ENCODE data around the gene RTN4RL2. TPM values are rescaled to one million over a fixed set of nuclear protein-coding genes. Genes with fewer than 3 reads are reported as not detected.

Gene RTN4RL2
- total RNA-seq, 2 donors from 2014 or later, result 0.22 to 0.82 TPM

DNA sequence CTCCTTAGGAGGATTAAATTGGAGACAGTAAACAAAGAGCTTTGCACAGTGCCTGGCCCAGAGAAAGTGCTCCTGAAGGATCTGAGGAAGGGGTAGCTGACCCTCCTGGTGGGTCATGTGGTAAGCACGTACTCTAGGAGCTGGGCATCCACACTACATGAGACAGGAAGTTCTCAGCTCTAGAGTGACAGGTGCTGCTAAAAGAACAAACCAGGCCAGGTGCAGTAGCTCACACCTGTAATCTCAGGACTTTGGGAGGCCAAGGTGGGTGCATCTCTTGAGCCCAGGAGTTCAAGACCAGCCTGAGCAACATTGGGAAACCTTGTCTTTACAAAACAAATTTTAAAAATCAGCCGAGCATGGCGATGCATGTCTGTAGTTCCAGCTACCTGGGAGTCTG, 42.0 kb downstream of the RTN4RL2 start:
- Mint-ChIP-seq H3K4me1 (peaks cover 7% of the 10 kb centered on the region), H3K4me3 (no peak overlapping the region), H3K27ac (no peak overlapping the region), H3K9me3 (no peaks in the 10 kb centered on the region), H3K27me3 (no peaks in the 10 kb centered on the region), H3K36me3 (ENCODE audit: low read depth) (peaks cover 12% of the 10 kb centered on the region)
- no peak for ATAC-seq (replicated peaks)

DNA sequence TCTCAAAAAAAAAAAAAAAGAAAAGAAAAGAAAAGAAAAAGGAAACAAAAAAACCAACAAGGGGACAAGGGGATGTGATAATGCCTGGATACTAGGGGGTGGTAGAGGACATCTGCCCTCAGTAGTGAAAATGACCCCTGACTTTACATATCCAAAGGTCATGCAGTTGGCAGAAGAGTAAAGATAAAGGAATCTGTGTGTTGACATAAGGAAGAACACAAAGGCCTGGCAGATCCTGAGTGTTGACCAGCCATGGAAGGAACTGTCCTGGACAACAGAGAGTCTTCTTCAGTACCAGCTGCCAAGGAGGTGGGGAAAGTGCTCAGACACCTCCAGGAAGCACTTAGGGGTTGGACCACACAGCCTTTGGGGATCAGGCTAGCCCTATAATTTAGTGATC, 42.5 kb downstream of the RTN4RL2 start:
- no peaks in the 10 kb centered on the region for H3K27me3 Mint-ChIP-seq
- no peaks in the 10 kb centered on the region for H3K9me3 Mint-ChIP-seq
- no peak overlapping the region for H3K4me3 Mint-ChIP-seq
- peaks cover 9% of the 10 kb centered on the region for H3K36me3 Mint-ChIP-seq (ENCODE audit: low read depth)
- no peak for ATAC-seq (replicated peaks)
- peaks cover 7% of the 10 kb centered on the region for H3K4me1 Mint-ChIP-seq
- H3K27ac Mint-ChIP-seq, result no peak overlapping the region

DNA sequence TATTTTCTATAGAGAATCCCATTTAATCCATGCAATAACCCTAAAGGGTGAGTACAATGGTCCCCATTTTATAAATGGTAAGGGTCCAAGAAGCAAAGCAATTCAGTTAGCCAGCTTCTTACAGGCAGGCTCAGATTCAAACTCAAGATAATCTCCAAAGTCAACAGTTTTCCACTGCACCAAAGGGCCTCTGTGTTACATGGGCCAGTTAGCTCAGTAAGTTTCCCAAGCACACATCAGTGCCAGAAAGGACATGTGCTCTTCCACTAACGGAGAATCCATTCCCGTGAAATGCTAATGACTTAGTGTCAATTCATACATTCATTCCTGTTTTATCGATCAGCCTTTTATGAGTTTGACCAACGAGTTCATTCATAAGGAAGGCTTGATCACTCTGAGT, 44.2 kb downstream of the RTN4RL2 start:
- no peak overlapping the region for H3K4me3 Mint-ChIP-seq
- ATAC-seq (replicated peaks), result no peak
- peaks cover 9% of the 10 kb centered on the region for H3K36me3 Mint-ChIP-seq (ENCODE audit: low read depth)
- H3K4me1 Mint-ChIP-seq, result peaks cover 7% of the 10 kb centered on the region
- no peaks in the 10 kb centered on the region for H3K27me3 Mint-ChIP-seq
- no peak overlapping the region for H3K27ac Mint-ChIP-seq
- no peaks in the 10 kb centered on the region for H3K9me3 Mint-ChIP-seq

DNA sequence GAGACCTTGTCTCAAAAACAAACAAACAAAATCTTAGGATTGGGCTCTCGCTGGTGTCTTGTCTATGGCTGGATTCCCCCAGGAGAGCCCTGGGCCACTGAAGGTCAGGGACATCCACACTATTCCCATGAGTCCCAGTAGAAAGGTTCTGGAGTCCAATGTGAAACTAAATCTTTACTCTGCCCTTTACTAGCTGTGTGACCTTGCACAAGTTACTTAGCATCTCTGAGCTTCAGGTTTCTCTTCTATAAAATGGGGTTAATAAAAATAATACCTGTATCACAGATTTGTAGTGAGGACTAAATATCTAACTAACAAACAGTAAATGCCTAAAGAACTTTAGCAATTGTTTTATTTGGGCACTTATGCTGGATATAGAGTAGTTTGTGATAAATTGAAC, 46.2 kb downstream of the RTN4RL2 start:
- no peak overlapping the region for H3K4me3 Mint-ChIP-seq
- no peaks in the 10 kb centered on the region for H3K4me1 Mint-ChIP-seq
- H3K36me3 Mint-ChIP-seq (ENCODE audit: low read depth), result no peaks in the 10 kb centered on the region
- no peaks in the 10 kb centered on the region for H3K9me3 Mint-ChIP-seq
- ATAC-seq (replicated peaks), result no peak
- H3K27ac Mint-ChIP-seq, result no peak overlapping the region
- H3K27me3 Mint-ChIP-seq, result no peaks in the 10 kb centered on the region

DNA sequence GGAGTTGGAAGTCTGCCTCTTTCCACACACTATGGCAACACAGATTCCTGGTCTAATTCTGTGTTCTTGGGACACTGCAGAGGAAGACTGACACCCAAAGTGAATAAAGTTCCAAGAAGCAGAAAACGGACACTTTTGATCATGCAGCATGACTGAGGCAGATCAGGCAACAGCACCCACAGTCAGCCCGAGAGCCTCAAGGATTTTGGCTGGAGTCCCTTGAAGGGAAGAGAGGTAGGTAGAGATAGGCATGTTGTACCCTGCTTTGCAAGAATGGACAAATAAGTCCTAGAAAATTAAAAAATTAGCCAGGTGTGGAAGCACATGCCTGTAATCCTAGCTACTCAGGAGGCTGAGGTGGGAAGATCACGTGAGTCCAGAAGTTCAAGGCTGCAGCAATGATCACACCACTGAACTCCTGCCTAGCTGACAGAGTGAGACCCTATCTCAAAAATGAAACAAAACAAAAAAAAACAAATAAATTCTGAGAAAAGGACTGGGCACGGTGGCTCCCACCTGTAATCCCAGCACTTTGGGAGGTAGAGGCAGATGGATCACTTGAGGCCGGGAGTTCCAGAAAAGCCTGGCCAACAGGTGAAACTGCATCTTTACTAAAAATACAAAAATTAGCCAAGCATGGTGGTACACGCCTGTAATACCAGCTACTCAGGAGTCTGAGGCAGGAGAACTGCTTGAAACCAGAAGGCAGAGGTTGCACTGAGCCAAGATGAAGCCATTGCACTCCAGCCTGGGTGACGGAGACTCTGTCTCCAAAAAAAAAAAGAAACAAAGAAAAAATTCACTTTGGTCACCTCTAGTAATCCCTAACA, 48.2 kb downstream of the RTN4RL2 start:
- Mint-ChIP-seq H3K9me3 (no peaks in the 10 kb centered on the region), H3K27me3 (no peaks in the 10 kb centered on the region), H3K36me3 (ENCODE audit: low read depth) (no peaks in the 10 kb centered on the region), H3K4me3 (no peak overlapping the region), H3K27ac (no peak overlapping the region), H3K4me1 (no peaks in the 10 kb centered on the region)
- ATAC-seq (replicated peaks), result no peak

DNA sequence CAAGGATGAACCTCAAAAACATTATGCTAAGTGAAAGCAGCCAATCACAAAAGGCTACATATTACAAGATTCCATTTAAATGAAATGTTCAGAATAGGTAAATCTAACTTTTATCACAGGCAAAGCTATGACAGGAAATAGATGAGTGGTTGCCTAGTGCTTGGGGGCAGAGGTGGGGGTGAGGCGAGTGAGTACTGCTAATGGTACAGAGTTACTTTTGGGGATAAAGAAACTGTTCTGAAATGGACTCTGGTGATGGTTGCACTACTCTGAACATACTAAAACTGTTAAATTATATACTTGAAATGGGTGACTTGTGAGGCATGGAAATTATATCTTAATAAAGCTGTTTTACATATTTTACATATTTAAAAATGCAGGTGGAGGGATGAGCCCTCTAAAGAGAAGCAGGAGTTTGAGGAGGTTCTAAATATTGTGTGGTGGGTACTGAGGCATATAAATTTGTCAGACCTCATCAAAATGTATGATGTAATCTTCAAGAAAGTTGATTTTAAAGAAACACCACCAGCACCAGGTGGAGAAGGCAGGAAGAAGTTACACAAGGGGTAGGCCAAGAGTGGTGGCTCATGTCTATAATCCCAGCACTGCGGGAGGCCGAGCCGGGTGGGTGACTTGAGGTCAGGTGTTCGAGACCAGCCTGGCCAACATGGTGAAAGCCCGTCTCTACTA, 51.6 kb downstream of the RTN4RL2 start:
- no peaks in the 10 kb centered on the region for H3K36me3 Mint-ChIP-seq (ENCODE audit: low read depth)
- H3K4me1 Mint-ChIP-seq, result no peaks in the 10 kb centered on the region
- no peak overlapping the region for H3K4me3 Mint-ChIP-seq
- ATAC-seq (replicated peaks), result no peak
- H3K27me3 Mint-ChIP-seq, result no peaks in the 10 kb centered on the region
- no peaks in the 10 kb centered on the region for H3K9me3 Mint-ChIP-seq
- H3K27ac Mint-ChIP-seq, result peak overlapping the region; percentile 69

DNA sequence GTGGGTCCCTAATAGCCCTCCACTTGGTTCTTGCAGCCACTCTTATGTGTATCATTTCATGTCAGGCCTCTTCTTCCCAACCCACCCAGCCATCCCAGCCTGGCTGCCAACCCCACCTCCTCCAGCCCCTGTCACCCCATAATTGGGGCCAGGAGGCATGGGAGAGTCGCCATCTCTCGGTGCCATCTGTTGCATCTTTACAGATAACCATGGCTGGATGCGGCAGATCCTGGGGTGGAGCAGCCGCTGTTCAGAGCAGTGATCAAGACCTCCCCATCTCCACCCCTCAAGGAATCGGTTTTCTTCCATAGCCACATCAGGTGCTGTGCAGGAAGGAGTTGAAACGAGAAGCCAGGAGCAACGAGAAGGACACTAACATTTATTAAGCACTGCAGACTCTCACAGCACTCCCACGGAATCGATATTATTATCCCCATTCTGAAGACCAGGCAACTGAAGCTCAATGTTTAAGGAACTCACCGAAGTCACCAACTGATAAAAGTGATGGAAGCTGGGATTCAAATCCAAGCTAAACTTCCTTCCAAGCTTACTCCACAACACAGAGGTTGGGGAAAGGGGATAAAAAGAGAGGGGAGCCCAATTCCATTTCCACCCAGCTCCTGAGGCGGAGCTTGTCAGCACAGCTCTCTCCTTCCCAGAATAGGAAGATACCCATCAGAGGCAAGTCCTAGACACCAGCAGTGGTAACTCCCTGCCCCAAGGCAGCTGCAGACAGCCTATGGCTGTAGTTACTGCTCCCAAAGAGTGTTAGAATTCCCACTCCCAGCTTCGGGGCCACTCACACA, 52.5 kb downstream of the RTN4RL2 start:
- H3K36me3 Mint-ChIP-seq (ENCODE audit: low read depth), result no peaks in the 10 kb centered on the region
- ATAC-seq (replicated peaks), result no peak
- H3K4me1 Mint-ChIP-seq, result no peaks in the 10 kb centered on the region
- H3K27me3 Mint-ChIP-seq, result no peaks in the 10 kb centered on the region
- no peak overlapping the region for H3K27ac Mint-ChIP-seq
- no peaks in the 10 kb centered on the region for H3K9me3 Mint-ChIP-seq
- peak overlapping the region; percentile 96 for H3K4me3 Mint-ChIP-seq

DNA sequence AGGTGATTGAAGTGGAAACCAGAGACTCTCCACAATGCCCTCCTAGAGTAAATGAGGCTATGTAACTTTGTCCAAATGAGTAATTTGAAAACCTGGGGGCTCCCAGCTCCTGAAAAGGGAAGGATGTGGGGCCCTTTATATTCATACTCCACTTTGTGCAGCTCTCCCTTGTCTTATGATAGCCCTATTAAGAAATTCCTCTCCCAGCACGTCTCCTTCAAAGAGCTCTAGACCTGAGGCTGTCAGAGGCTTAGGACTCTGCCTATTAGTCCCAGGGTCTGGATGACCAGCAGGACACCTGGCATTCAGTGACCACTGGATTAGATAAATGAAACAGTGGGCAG, 53.1 kb downstream of the RTN4RL2 start:
- no peaks in the 10 kb centered on the region for H3K9me3 Mint-ChIP-seq
- H3K4me1 Mint-ChIP-seq, result no peaks in the 10 kb centered on the region
- no peak overlapping the region for H3K27ac Mint-ChIP-seq
- no peaks in the 10 kb centered on the region for H3K36me3 Mint-ChIP-seq (ENCODE audit: low read depth)
- peak overlapping the region; percentile 96 for H3K4me3 Mint-ChIP-seq
- H3K27me3 Mint-ChIP-seq, result no peaks in the 10 kb centered on the region
- ATAC-seq (replicated peaks), result no peak

DNA sequence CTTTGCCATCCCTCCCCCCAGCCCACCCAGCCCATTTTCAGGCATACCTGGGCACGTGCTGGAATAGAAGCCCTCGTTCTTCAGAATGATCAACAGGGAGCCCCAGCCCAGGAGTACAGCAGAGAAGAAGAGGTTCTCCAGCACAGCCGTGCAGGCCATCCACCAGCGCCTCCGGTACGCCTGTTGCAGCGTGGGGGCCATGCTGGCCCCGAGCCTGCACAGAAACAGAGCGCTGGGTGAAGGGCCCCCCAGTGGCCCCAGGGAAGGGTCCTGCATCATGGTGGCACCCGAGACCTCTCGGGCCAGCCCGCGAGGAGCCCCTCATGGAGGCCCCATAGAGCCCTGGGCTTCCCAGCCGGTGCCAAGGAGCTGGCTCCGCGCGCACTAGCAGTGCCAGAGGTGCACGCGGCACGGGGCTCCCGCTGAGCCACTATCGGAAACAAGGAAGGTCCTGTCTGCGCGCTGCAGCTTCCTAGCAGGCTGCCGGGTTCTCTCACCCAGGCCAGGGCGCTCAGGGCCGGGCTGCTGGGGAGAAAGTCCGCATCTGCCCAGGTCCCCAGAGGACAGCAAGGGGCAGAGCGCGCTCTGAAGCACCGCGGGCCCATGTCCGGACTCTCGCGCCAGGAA, 53.7 kb downstream of the RTN4RL2 start:
- Mint-ChIP-seq H3K4me3 (peak overlapping the region; percentile 96), H3K27me3 (no peaks in the 10 kb centered on the region), H3K9me3 (no peaks in the 10 kb centered on the region), H3K4me1 (no peaks in the 10 kb centered on the region), H3K36me3 (ENCODE audit: low read depth) (no peaks in the 10 kb centered on the region), H3K27ac (no peak overlapping the region)
- peak; percentile 42 for ATAC-seq (replicated peaks)

DNA sequence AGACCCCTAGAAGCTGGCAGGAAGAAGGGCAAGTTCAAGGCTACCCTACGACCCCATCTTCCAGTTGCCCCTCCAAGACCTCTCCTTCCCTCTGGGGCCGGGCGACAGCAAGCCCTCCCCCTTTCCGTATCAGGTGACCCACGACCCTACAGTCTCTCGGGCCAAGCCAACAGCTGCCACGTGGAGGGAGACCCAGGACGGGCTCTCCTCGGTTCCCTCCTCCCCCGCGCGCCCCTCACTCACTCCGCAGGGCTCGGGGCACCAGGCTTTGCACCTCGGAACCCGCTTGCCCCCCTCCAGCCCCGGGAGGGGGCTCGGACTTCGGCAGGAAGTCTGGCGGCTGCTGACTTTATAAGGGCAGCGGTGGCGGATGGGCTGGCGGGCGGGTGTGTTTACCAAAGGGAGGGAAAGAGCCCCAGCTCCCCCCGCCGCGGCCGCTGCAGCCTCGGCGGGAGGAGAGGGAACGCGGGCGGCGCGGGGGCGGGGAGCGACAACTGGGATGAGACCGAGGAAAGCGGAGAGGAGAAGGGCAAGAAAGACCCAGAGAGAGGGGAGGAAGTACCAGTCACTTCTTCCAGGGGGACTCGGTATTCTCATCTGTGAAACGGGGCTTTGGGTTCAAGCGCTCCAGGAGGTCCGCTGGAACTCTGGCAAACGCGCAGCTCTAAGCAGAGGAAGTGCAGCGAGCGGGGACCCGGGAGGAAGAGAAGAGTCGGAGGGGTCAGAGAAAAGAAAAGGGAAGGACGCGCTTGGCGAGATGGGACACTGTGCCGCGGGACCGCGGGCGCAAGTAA, 54.4 kb downstream of the RTN4RL2 start:
- Mint-ChIP-seq H3K4me3 (peak overlapping the region; percentile 96), H3K27me3 (no peaks in the 10 kb centered on the region), H3K36me3 (ENCODE audit: low read depth) (no peaks in the 10 kb centered on the region), H3K27ac (peak overlapping the region; percentile 61), H3K9me3 (no peaks in the 10 kb centered on the region), H3K4me1 (no peaks in the 10 kb centered on the region)
- ATAC-seq (replicated peaks), result peak; percentile 63

DNA sequence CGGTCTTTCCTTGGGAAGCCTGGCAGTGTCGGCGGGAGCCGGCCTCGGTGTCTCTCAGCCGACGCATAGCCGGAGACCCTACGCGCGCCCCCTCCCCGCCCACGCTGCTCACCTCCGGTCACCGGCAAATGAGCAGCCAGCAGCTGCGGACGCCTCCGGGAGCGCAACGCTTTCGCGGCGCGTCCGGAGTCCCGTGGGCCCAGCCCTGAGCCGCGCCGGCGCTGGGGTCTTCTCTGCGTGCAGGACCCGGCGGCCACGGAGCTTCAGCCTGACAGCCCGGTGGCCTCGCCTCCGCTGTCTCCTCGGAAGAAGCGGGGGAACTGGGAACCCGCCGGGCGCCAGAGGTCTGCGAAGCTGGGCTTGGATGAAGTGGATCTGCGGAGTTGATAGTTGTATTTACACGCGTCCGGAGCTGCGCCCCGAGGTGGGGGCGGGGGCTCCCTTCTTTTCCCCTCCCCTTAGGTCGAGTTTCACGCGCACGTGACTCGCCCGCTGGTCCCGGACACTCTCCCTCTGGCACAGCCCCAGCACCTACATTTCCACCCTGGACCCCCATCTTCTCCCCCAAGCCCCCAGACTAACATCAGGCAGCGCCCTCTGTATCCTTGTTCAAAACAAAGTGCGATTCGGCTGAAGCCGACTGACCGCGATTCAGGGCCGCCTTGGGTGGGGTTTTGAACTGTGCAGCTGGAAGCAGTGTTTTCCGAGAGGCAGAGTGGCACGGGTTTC, 55.2 kb downstream of the RTN4RL2 start, which contains the start of gene SLC43A1:
Gene SLC43A1, minus strand, starts transcription at position 371 of the 729 bp plus-strand sequence. CDS start 1,591 bp downstream, outside the sequence.
- no peaks in the 10 kb centered on the region for H3K9me3 Mint-ChIP-seq
- no peaks in the 10 kb centered on the region for H3K4me1 Mint-ChIP-seq
- peak; percentile 67 for ATAC-seq (replicated peaks)
- no peaks in the 10 kb centered on the region for H3K27me3 Mint-ChIP-seq
- H3K27ac Mint-ChIP-seq, result peak within 1 kb of the TSS; percentile 87
- H3K4me3 Mint-ChIP-seq, result peak within 1 kb of the TSS; percentile 96
- H3K36me3 Mint-ChIP-seq (ENCODE audit: low read depth), result no peaks in the 10 kb centered on the region

DNA sequence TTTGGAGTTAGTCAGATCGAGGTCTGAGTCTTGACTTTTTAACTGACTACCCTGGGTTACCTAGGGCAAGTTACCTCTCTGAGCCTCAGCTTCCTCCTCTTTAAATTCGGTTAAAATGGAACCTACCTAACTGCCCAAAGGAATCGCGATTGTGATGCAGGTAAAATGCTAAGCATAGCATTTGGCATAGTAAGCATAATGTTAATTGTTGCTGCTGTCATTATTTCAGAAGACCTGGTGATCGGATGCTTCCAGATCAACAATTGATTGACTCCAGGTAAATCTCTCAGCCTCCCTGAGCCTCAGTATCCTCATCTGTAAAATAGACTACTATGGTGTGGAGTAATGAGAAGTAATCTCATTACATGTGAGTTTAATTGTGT, 55.7 kb downstream of the RTN4RL2 start:
- no peak for ATAC-seq (replicated peaks)
- peak overlapping the region; percentile 96 for H3K4me3 Mint-ChIP-seq
- H3K27me3 Mint-ChIP-seq, result no peaks in the 10 kb centered on the region
- H3K27ac Mint-ChIP-seq, result peak overlapping the region; percentile 87
- no peaks in the 10 kb centered on the region for H3K4me1 Mint-ChIP-seq
- H3K9me3 Mint-ChIP-seq, result no peaks in the 10 kb centered on the region
- no peaks in the 10 kb centered on the region for H3K36me3 Mint-ChIP-seq (ENCODE audit: low read depth)

DNA sequence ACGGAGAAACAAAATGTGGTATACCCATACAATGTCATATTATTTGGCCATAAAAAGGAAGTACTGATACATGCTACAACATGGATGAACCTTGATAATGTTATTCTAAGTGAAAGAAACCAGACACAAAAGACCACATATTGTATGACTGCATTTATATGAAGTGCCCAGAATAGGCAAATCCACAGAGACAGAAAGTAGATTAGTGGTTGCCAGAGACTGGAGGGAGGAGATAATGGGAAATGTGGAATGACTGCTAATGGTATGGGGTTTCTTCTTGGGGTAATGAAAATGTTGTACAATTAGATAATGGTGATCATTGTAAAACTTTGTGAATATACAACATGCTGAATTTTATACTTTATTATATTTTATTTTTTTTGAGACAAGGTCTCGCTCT, 60.8 kb downstream of the RTN4RL2 start:
- Mint-ChIP-seq H3K27me3 (no peaks in the 10 kb centered on the region), H3K4me1 (no peaks in the 10 kb centered on the region), H3K4me3 (no peak overlapping the region), H3K36me3 (ENCODE audit: low read depth) (peaks cover under 1% of the 10 kb centered on the region), H3K27ac (no peak overlapping the region), H3K9me3 (no peaks in the 10 kb centered on the region)
- ATAC-seq (replicated peaks), result no peak
